ENCODE results near the gene CALML5. TPM values are rescaled to one million over a fixed set of nuclear protein-coding genes. Genes with fewer than 3 reads are reported as not detected.

Gene CALML5
- total RNA-seq, 2 experiments from 2014 or later: not detected

GRCh38 chr10:5526691-5527331 lies 27.4 kb upstream of the CALML5 start:
- H3K4me3 Mint-ChIP-seq: no peak overlapping the region
- DNase-seq: no peak
- ChIA-PET CTCF (no interaction called here), POLR2A (no interaction called here)
- no peak for TF ChIP-seq CTCF (IDR thresholded peaks at IDR 0.05)
- intact Hi-C loops (cut with micrococcal nuclease): no loop called here
- no peak for ATAC-seq
- H3K36me3 Mint-ChIP-seq (ENCODE audit: low read depth): no peaks in the 10 kb centered on the region
- no peak overlapping the region for H3K27ac Mint-ChIP-seq
- H3K4me1 Mint-ChIP-seq (ENCODE audit: low read depth): no peaks in the 10 kb centered on the region
- H3K9me3 Mint-ChIP-seq: no peaks in the 10 kb centered on the region
- H3K27me3 Mint-ChIP-seq: peaks cover 3% of the 10 kb centered on the region

GRCh38 chr10:5525561-5526341 lies 26.4 kb upstream of the CALML5 start:
- ChIA-PET POLR2A (no interaction called here), CTCF (no interaction called here)
- Mint-ChIP-seq H3K27ac (no peak overlapping the region), H3K36me3 (ENCODE audit: low read depth) (no peaks in the 10 kb centered on the region), H3K4me1 (ENCODE audit: low read depth) (no peaks in the 10 kb centered on the region), H3K4me3 (no peak overlapping the region), H3K9me3 (no peaks in the 10 kb centered on the region), H3K27me3 (peaks cover 3% of the 10 kb centered on the region)
- no peak for TF ChIP-seq CTCF (IDR thresholded peaks at IDR 0.05)
- DNase-seq (no peak), ATAC-seq (no peak)
- intact Hi-C loops (cut with micrococcal nuclease): no loop called here

GRCh38 chr10:5524641-5525560 lies 25.5 kb upstream of the CALML5 start, which contains the start of gene CALML3:
Gene CALML3 (plus strand): TSS chr10:5524961. CDS start chr10:5525086, 125 bp downstream.
- Mint-ChIP-seq H3K27ac (no peak within 1 kb of the TSS), H3K4me1 (ENCODE audit: low read depth) (no peaks in the 10 kb centered on the region), H3K27me3 (peaks cover 3% of the 10 kb centered on the region), H3K36me3 (ENCODE audit: low read depth) (no peaks in the 10 kb centered on the region), H3K9me3 (no peaks in the 10 kb centered on the region), H3K4me3 (no peak within 1 kb of the TSS)
- intact Hi-C loops (cut with micrococcal nuclease): no loop called here
- DNase-seq (no peak), ATAC-seq (no peak)
- TF ChIP-seq CTCF (IDR thresholded peaks at IDR 0.05): no peak
- POLR2A ChIA-PET: no interaction called here
- CTCF ChIA-PET: no interaction called here

- ATAC-seq (no peak), DNase-seq (no peak)
- Mint-ChIP-seq H3K4me1 (ENCODE audit: low read depth) (no peaks in the 10 kb centered on the region), H3K9me3 (no peaks in the 10 kb centered on the region), H3K4me3 (no peak overlapping the region), H3K27ac (no peak overlapping the region), H3K27me3 (peaks cover 3% of the 10 kb centered on the region), H3K36me3 (ENCODE audit: low read depth) (no peaks in the 10 kb centered on the region)
- TF ChIP-seq CTCF (IDR thresholded peaks at IDR 0.05): no peak
- ChIA-PET POLR2A (no interaction called here), CTCF (no interaction called here)
- intact Hi-C loops (cut with micrococcal nuclease): no loop called here
Measured at GRCh38 chr10:5523796-5524574, 24.6 kb upstream of the CALML5 start.

Data from activated CD8-positive, alpha-beta T cell treated with anti-CD3 and anti-CD28 coated beads for 36 hours (primary cell).